ENCODE data around the gene NNT. TPM values are rescaled to one million over a fixed set of nuclear protein-coding genes. Genes with fewer than 3 reads are reported as not detected.

NNT gene
- total and polyA plus RNA-seq, 9 of the 15 experiments (the other 6 are each of a cell fraction or from before 2014, with no cell fraction given) = 21.9 to 68.6 (median 42.2) TPM

DNA sequence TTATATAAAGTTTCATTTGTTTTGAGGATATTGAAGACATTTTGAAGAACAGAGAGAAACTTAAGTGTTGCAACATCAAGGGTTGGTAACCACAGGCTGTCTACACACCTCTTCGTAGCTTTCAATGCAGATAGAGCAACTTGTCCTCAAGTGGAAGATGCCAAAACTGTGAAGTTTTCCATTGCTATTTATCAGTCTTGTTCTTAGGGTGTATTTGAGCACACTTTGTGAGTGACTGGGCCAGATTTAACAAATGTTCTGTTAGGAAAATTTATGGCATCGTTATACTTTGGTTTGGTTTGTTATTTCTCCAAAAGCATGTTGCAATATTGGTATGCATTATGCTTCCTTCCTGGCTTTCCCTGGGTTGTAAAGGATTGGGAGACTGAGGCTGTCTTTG, 31.6 kb downstream of the NNT start:
- Histone ChIP-seq H3K79me2 (ENCODE audit: control insufficient read depth, insufficient read depth, low read length) (no peaks in the 10 kb centered on the region), H3K4me3 (no peak overlapping the region), H2AFZ (ENCODE audit: low read depth, low read length) (no peak overlapping the region), H3K9me3 (replicated peaks; ENCODE audit: control insufficient read depth, insufficient read depth, low read depth, low read length) (no peaks in the 10 kb centered on the region), H3K9ac (ENCODE audit: insufficient read depth in 1 of 2, low read depth in 2 of 2, low read length in 2 of 2) (no peak overlapping the region), H4K20me1 (replicated peaks; ENCODE audit: control insufficient read depth, insufficient read depth, low read length) (no peaks in the 10 kb centered on the region), H3K36me3 (ENCODE audit: control insufficient read depth, insufficient read depth, low read length) (peaks cover 39% of the 10 kb centered on the region), H3K27me3 (ENCODE audit: control insufficient read depth in 2 of 2, insufficient read depth in 2 of 2, low read length in 2 of 2) (no peaks in the 10 kb centered on the region), H3K27ac (ENCODE audit: extremely low read depth, low read depth, low read length) (no peak overlapping the region), H3K4me2 (ENCODE audit: insufficient read depth, low read length) (no peak overlapping the region), H3K9me1 (ENCODE audit: control insufficient read depth, insufficient read depth, low read length) (no peaks in the 10 kb centered on the region), H3K4me1 (replicated peaks in 1 of 2; ENCODE audit: control insufficient read depth in 2 of 2, insufficient read depth in 2 of 2, low read length in 2 of 2) (peaks cover 0 to 2% of the 10 kb centered on the region in 2 experiments; a peak in 2 of 5 replicates)
- POLR2A ChIA-PET = interaction anchor here (0.6 kb wide), 1 partner anchor 1175 kb away, joined by 4 read pairs; no protein-coding TSS in a partner anchor
- FAIRE-seq (no peak), DNase-seq (ENCODE audit: extremely low read depth in 1 of 4, low spot score in 3 of 4) (no peak), ATAC-seq (no peak)
- TF ChIP-seq SMAD2 (IDR thresholded peaks at IDR 0.05; ENCODE audit: low read depth, low read length) (no peak), CEBPG (CRISPR knock-in tag; IDR thresholded peaks at IDR 0.05) (no peak), CEBPG (tag; conservative IDR thresholded peaks at IDR 0.05 in 1 of 2, IDR thresholded peaks at IDR 0.05 in 1 of 2) (peak in 1 of 2 experiments; percentile 50; a peak in 1 of 4 replicates), KHSRP (IDR thresholded peaks at IDR 0.05) (no peak), MAFK (IDR thresholded peaks at IDR 0.05; ENCODE audit: low read length) (no peak), NONO (IDR thresholded peaks at IDR 0.05; ENCODE audit: low read depth in 2 of 2, low read length in 1 of 2) (no peak), ARID2 (IDR thresholded peaks at IDR 0.05) (no peak), CEBPB (tag; IDR thresholded peaks at IDR 0.05) (0 out of 2 replicates have a peak, but pooled peaks have one; percentile 27), CREBBP (IDR thresholded peaks at IDR 0.05; ENCODE audit: low read depth, low read length) (no peak), MBD2 (IDR thresholded peaks at IDR 0.05; ENCODE audit: borderline replicate concordance, low read depth) (no peak), FOXJ3 (CRISPR knock-in tag; IDR thresholded peaks at IDR 0.05) (no peak), ZNF586 (CRISPR knock-in tag; conservative IDR thresholded peaks at IDR 0.05) (no peak), KLF1 (tag; IDR thresholded peaks at IDR 0.05) (no peak), ZNF232 (CRISPR knock-in tag; IDR thresholded peaks at IDR 0.05) (no peak)
- TF ChIP-seq, protein P1, sequence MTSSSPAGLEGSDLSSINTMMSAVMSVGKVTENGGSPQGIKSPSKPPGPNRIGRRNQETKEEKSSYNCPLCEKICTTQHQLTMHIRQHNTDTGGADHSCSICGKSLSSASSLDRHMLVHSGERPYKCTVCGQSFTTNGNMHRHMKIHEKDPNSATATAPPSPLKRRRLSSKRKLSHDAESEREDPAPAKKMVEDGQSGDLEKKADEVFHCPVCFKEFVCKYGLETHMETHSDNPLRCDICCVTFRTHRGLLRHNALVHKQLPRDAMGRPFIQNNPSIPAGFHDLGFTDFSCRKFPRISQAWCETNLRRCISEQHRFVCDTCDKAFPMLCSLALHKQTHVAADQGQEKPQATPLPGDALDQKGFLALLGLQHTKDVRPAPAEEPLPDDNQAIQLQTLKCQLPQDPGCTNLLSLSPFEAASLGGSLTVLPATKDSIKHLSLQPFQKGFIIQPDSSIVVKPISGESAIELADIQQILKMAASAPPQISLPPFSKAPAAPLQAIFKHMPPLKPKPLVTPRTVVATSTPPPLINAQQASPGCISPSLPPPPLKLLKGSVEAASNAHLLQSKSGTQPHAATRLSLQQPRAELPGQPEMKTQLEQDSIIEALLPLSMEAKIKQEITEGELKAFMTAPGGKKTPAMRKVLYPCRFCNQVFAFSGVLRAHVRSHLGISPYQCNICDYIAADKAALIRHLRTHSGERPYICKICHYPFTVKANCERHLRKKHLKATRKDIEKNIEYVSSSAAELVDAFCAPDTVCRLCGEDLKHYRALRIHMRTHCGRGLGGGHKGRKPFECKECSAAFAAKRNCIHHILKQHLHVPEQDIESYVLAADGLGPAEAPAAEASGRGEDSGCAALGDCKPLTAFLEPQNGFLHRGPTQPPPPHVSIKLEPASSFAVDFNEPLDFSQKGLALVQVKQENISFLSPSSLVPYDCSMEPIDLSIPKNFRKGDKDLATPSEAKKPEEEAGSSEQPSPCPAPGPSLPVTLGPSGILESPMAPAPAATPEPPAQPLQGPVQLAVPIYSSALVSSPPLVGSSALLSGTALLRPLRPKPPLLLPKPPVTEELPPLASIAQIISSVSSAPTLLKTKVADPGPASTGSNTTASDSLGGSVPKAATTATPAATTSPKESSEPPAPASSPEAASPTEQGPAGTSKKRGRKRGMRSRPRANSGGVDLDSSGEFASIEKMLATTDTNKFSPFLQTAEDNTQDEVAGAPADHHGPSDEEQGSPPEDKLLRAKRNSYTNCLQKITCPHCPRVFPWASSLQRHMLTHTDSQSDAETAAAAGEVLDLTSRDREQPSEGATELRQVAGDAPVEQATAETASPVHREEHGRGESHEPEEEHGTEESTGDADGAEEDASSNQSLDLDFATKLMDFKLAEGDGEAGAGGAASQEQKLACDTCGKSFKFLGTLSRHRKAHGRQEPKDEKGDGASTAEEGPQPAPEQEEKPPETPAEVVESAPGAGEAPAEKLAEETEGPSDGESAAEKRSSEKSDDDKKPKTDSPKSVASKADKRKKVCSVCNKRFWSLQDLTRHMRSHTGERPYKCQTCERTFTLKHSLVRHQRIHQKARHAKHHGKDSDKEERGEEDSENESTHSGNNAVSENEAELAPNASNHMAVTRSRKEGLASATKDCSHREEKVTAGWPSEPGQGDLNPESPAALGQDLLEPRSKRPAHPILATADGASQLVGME (CRISPR knock-in tag; IDR thresholded peaks at IDR 0.05) = no peak
- BruUV-seq (replicated peaks) = no TSS peak
- intact Hi-C loops (cut with micrococcal nuclease) (no loop called here), in situ Hi-C loops (cut with MboI) (no loop called here)
- CTCF ChIA-PET (ENCODE audit: low intra/inter-chr PET ratio) = no interaction called here
- 70% methylated on average over 2 of the region's 2 CpGs for WGBS (ENCODE audit: insufficient coverage, low coverage, missing lambda C conversion rate)

All from K562 (cell line).